IMR-90 (cell line): ENCODE data around the gene FAM3D. TPM values are rescaled to one million over a fixed set of nuclear protein-coding genes. Genes with fewer than 3 reads are reported as not detected.

Experiments used
- ATAC-seq: fragments of 200-7000 bp; cut with Tn5 transposase; 2 replicates; pipeline ENCODE4 v1.9.1; 2020; ENCODE audit warnings: low read depth, mild to moderate bottlenecking, moderate library complexity
- BruUV-seq: library from RNA; stranded (reverse); fragments of 400-500 nt; replicated peaks from 2 replicates; lab custom pipeline; 2021; lab: Mats Ljungman, UMichigan
- CTCF ChIA-PET: fragments of 300-600 bp; formaldehyde crosslinking; extraction: SDS; loops from one replicate; lab custom pipeline; 2021; ENCODE audit warnings: antibody characterized with exemption; lab: Yijun Ruan, JAX
- POLR2A ChIA-PET: fragments of 300-600 bp; sonication (Branson Sonifier 250); formaldehyde crosslinking; loops from one replicate; lab custom pipeline; 2022; ENCODE audit warnings: antibody characterized with exemption; ENCODE audit not compliant: unreplicated experiment; lab: Charles Lee
- DNase-seq: peaks from one replicate; pipeline ENCODE4 v3.0.0; 2013
- H2AFZ ChIP-seq: replicated peaks from 2 replicates; pipeline ENCODE3; 2013; ENCODE audit warnings: low read length, mild to moderate bottlenecking; ENCODE audit not compliant: poor library complexity
- H2AK5ac ChIP-seq: 2 replicates; pipeline ENCODE4 v1.6.1; 2013; ENCODE audit warnings: low read depth, low read length, inconsistent platforms
- H2AK9ac ChIP-seq: replicated peaks from 2 replicates; pipeline ENCODE3; 2013; ENCODE audit warnings: mild to moderate bottlenecking, low read depth, low read length, moderate library complexity; ENCODE audit not compliant: poor library complexity
- H2BK120ac ChIP-seq: 2 replicates; pipeline ENCODE4 v1.6.1; 2013; ENCODE audit warnings: low read depth, low read length, inconsistent platforms
- H2BK15ac ChIP-seq: 3 replicates; pipeline ENCODE4 v1.6.1; 2013; ENCODE audit warnings: low read depth, low read length, inconsistent platforms
- H2BK20ac ChIP-seq: 2 replicates; pipeline ENCODE4 v1.6.1; 2013; ENCODE audit warnings: low read depth, mild to moderate bottlenecking, inconsistent platforms, low read length, moderate library complexity
- H2BK5ac ChIP-seq: 2 replicates; pipeline ENCODE4 v1.6.1; 2013; ENCODE audit warnings: mild to moderate bottlenecking, low read depth, low read length, inconsistent platforms; ENCODE audit not compliant: poor library complexity, severe bottlenecking
- H3K14ac ChIP-seq: replicated peaks from 2 replicates; pipeline ENCODE4 v1.6.1; 2013; ENCODE audit warnings: low read depth, low read length, inconsistent platforms
- H3K18ac ChIP-seq: 2 replicates; pipeline ENCODE4 v1.6.1; 2013; ENCODE audit warnings: low read depth, low read length, control low read depth
- H3K23ac ChIP-seq: 2 replicates; pipeline ENCODE4 v1.6.1; 2013; ENCODE audit warnings: low read depth, low read length, inconsistent platforms
- H3K27ac ChIP-seq: 2 replicates; pipeline ENCODE4 v1.5.1; 2013; ENCODE audit warnings: mild to moderate bottlenecking, control low read depth, low read length; ENCODE audit not compliant: insufficient read depth
- H3K27me3 ChIP-seq: 2 replicates; pipeline ENCODE4 v1.6.1; 2013; ENCODE audit warnings: low read length; ENCODE audit not compliant: control insufficient read depth, insufficient read depth
- H3K36me3 ChIP-seq: 2 replicates; pipeline ENCODE4 v1.6.1; 2013; ENCODE audit warnings: low read length, mixed read lengths; ENCODE audit not compliant: control insufficient read depth, insufficient read depth
- H3K4ac ChIP-seq: 2 replicates; pipeline ENCODE4 v1.6.1; 2013; ENCODE audit warnings: low read depth, low read length, inconsistent platforms
- H3K4me1 ChIP-seq: 2 replicates; pipeline ENCODE4 v1.6.1; 2013; ENCODE audit warnings: low read length, mixed read lengths; ENCODE audit not compliant: control insufficient read depth, insufficient read depth
- H3K4me2 ChIP-seq: 2 replicates; pipeline ENCODE4 v1.6.1; 2013; ENCODE audit warnings: low read depth, mild to moderate bottlenecking, control low read depth, low read length, moderate library complexity
- H3K4me3 ChIP-seq: 2 replicates; pipeline ENCODE4 v1.5.1; 2013; ENCODE audit warnings: low read depth, mild to moderate bottlenecking, control low read depth, low read length, moderate library complexity; ENCODE audit not compliant: insufficient read depth
- H3K56ac ChIP-seq: 2 replicates; pipeline ENCODE4 v1.6.1; 2013; ENCODE audit warnings: low read length, inconsistent platforms; ENCODE audit not compliant: insufficient read depth; ENCODE audit errors: extremely low read depth
- H3K79me1 ChIP-seq, 2 experiments: 2 replicates each; pipeline ENCODE4 v1.6.1; 2013; ENCODE audit warnings: low read length in 2 of 2, inconsistent platforms in 1 of 2, low read depth in 1 of 2
- H3K9ac ChIP-seq: 2 replicates; pipeline ENCODE4 v1.6.1; 2013; ENCODE audit warnings: low read depth, low read length, control low read depth
- H3K9me1 ChIP-seq: 2 replicates; pipeline ENCODE4 v1.6.1; 2013; ENCODE audit warnings: low read length, inconsistent platforms; ENCODE audit not compliant: insufficient read depth
- H3K9me3 ChIP-seq: 2 replicates; pipeline ENCODE4 v1.6.1; 2013; ENCODE audit warnings: low read length; ENCODE audit not compliant: control insufficient read depth, insufficient read depth
- H4K20me1 ChIP-seq: 2 replicates; pipeline ENCODE4 v1.6.1; 2013; ENCODE audit warnings: low read length, inconsistent platforms; ENCODE audit not compliant: insufficient read depth
- H4K5ac ChIP-seq: 2 replicates; pipeline ENCODE4 v1.6.1; 2013; ENCODE audit warnings: mild to moderate bottlenecking, low read depth, low read length, control low read depth
- H4K8ac ChIP-seq, 2 experiments: 2 replicates each; pipeline ENCODE4 v1.6.1; 2013; ENCODE audit warnings: low read depth in 2 of 2, low read length in 2 of 2, control low read depth in 1 of 2, inconsistent platforms in 1 of 2
- H4K91ac ChIP-seq: 2 replicates; pipeline ENCODE4 v1.6.1; 2013; ENCODE audit warnings: low read depth, low read length, inconsistent platforms; ENCODE audit not compliant: insufficient read depth
- SMC3 ChIP-seq: fragments of 150-350 bp; IDR thresholded peaks from 2 replicates; pipeline ENCODE4 v1.6.1; 2016; ENCODE audit warnings: low read depth, mild to moderate bottlenecking, antibody characterized with exemption, low read length, moderate library complexity
- WGBS, 2 experiments: methylation state at CpG; one replicate each; pipeline versions ENCODE4 v1.1.5 to v1.1.7; 2013; ENCODE audit warnings: missing lambda C conversion rate in 2 of 2; ENCODE audit not compliant: insufficient read length in 1 of 2; ENCODE audit errors: extremely low coverage in 2 of 2; 5-methylcytosine and 5-hydroxymethylcytosine counted together
- dilution Hi-C: fragments of 300-500 bp; cut with HindIII; formaldehyde crosslinking; loops from one replicate; pipeline ENCODE4 v1.14.3; 2018; ENCODE audit warnings: low sequenced_read_pairs; ENCODE audit not compliant: unreplicated experiment
- in situ Hi-C: fragments of 300-500 bp; cut with MboI; formaldehyde crosslinking; loops from 3 replicates; pipeline ENCODE4 v1.14.3; 2019; ENCODE audit warnings: low sequenced_read_pairs, inconsistent platforms, mixed read lengths
- intact Hi-C: fragments of 100-400 bp; cut with micrococcal nuclease; formaldehyde crosslinking; loops from 2 replicates; pipeline ENCODE4 v1.10.0; 2022
- polyA plus RNA-seq, 3 experiments: library from polyadenylated mRNA; depleted of rRNA; stranded (reverse); fragments of >200 nt; gene quantifications; 2 replicates each; pipeline ENCODE4 v1.2.3, GENCODE V29; 2012; ENCODE audit warnings: low replicate concordance in 1 of 3
- total RNA-seq: library from RNA; depleted of rRNA; stranded (reverse); fragments of >200 nt; gene quantifications from 2 replicates; pipeline ENCODE4 v1.2.3, GENCODE V29; 2012

The FAM3D gene
- total and polyA plus RNA-seq, 2 of the 4 experiments (the other 2 are of a cell fraction), result not detected

GRCh38 chr3:58606693-58607092 lies 59.9 kb downstream of the FAM3D start:
- ChIA-PET CTCF (no interaction called here), POLR2A (no interaction called here)
- intact Hi-C loops, result no loop called here
- no peak overlapping the region for H2AFZ ChIP-seq
- ATAC-seq (no peak), DNase-seq (no peak)
- H3K27me3 ChIP-seq, result peaks cover 41% of the 10 kb centered on the region
- no TSS peak for BruUV-seq
- H3K27ac ChIP-seq, result no peak overlapping the region
- no peak overlapping the region for H4K5ac ChIP-seq
- no peak overlapping the region for H3K23ac ChIP-seq
- no peak overlapping the region for H3K4me3 ChIP-seq
- H2BK20ac ChIP-seq, result no peak overlapping the region
- in situ Hi-C loops, result no loop called here
- no peak for TF ChIP-seq SMC3
- no peak overlapping the region for H2AK9ac ChIP-seq
- H3K18ac ChIP-seq, result no peak overlapping the region
- H3K56ac ChIP-seq, result no peak overlapping the region
- H3K4me1 ChIP-seq, result no peaks in the 10 kb centered on the region
- peaks cover 6% of the 10 kb centered on the region for H3K9me3 ChIP-seq
- no peak overlapping the region for H3K14ac ChIP-seq
- H2BK5ac ChIP-seq, result no peak overlapping the region
- WGBS, 2 experiments, result no CpG with 5 or more reads among the region's 1 CpG
- no peak overlapping the region for H2AK5ac ChIP-seq
- H3K4ac ChIP-seq, result no peak overlapping the region
- no peaks in the 10 kb centered on the region for H4K20me1 ChIP-seq
- H3K4me2 ChIP-seq, result no peak overlapping the region
- H4K8ac ChIP-seq, result no peak overlapping the region
- no peaks in the 10 kb centered on the region for H3K9me1 ChIP-seq
- no peak overlapping the region for H3K9ac ChIP-seq
- dilution Hi-C loops, result no loop called here
- H4K91ac ChIP-seq, result no peak overlapping the region
- H3K36me3 ChIP-seq, result no peaks in the 10 kb centered on the region
- no peaks in the 10 kb centered on the region for H3K79me1 ChIP-seq
- no peak overlapping the region for H2BK120ac ChIP-seq
- H2BK15ac ChIP-seq, result no peak overlapping the region
